DND-41 (cell line): ENCODE results near the gene JARID2.

ENCODE experiments used
- ATAC-seq: fragments of 200-7000 bp; cut with Tn5 transposase; 3 replicates; pipeline ENCODE4 v1.9.1; 2021; ENCODE audit warnings: low read depth; ENCODE audit not compliant: insufficient read depth
- DNase-seq: peaks from one replicate; pipeline ENCODE4 v3.0.0-alpha.2; 2020
- H2AFZ ChIP-seq: 2 replicates; pipeline ENCODE4 v1.6.0; 2012; ENCODE audit warnings: low read depth, low read length
- H3K27ac ChIP-seq: 2 replicates; pipeline ENCODE4 v1.5.1; 2012; ENCODE audit warnings: low read length, inconsistent platforms
- H3K27me3 ChIP-seq: fragments of 200-600 bp; sonication (generic); 2 replicates; pipeline ENCODE4 v1.6.0; 2012; ENCODE audit warnings: low read length, mild to moderate bottlenecking, inconsistent platforms; ENCODE audit not compliant: insufficient read depth, poor library complexity
- H3K36me3 ChIP-seq: 2 replicates; pipeline ENCODE4 v1.5.1; 2012; ENCODE audit warnings: low read length, inconsistent platforms; ENCODE audit not compliant: insufficient read depth
- H3K4me1 ChIP-seq: 2 replicates; pipeline ENCODE4 v1.5.1; 2012; ENCODE audit warnings: mild to moderate bottlenecking, low read length; ENCODE audit not compliant: insufficient read depth
- H3K4me2 ChIP-seq: 2 replicates; pipeline ENCODE4 v1.6.0; 2012; ENCODE audit warnings: mild to moderate bottlenecking, moderate library complexity, low read length, inconsistent platforms; ENCODE audit not compliant: insufficient read depth
- H3K4me3 ChIP-seq, 2 experiments: fragments of 200-600 bp in 1 of 2; shearing (Covaris generic) in 1 of 2; 2 replicates each; pipeline ENCODE4 v1.5.1; 2012 to 2016; ENCODE audit warnings: inconsistent platforms in 2 of 2, low read length in 2 of 2, mild to moderate bottlenecking in 2 of 2, low read depth in 1 of 2, moderate library complexity in 1 of 2
- H3K79me2 ChIP-seq: 2 replicates; pipeline ENCODE4 v1.6.0; 2012; ENCODE audit warnings: low read length, inconsistent platforms; ENCODE audit not compliant: insufficient read depth
- H3K9ac ChIP-seq: 2 replicates; pipeline ENCODE4 v1.6.0; 2012; ENCODE audit warnings: low read depth, mild to moderate bottlenecking, inconsistent platforms, low read length, moderate library complexity
- H3K9me3 ChIP-seq: 2 replicates; pipeline ENCODE4 v1.5.1; 2012; ENCODE audit warnings: low read length, moderate library complexity, mild to moderate bottlenecking, inconsistent platforms; ENCODE audit not compliant: insufficient read depth, severe bottlenecking
- H4K20me1 ChIP-seq: 2 replicates; pipeline ENCODE4 v1.6.0; 2012; ENCODE audit warnings: low read length; ENCODE audit not compliant: insufficient read depth
- CTCF ChIP-seq: IDR thresholded peaks from 2 replicates; pipeline ENCODE4 v1.5.1; 2012; ENCODE audit warnings: borderline replicate concordance, low read length, moderate library complexity, mild to moderate bottlenecking; ENCODE audit not compliant: poor library complexity, severe bottlenecking; ENCODE audit errors: extremely low read depth
- EZH2 ChIP-seq: IDR thresholded peaks from 3 replicates; pipeline ENCODE4 v1.6.1; 2012; ENCODE audit warnings: borderline replicate concordance, low read depth, mild to moderate bottlenecking, moderate library complexity, low read length, inconsistent platforms; ENCODE audit not compliant: severe bottlenecking

Gene JARID2

DNA sequence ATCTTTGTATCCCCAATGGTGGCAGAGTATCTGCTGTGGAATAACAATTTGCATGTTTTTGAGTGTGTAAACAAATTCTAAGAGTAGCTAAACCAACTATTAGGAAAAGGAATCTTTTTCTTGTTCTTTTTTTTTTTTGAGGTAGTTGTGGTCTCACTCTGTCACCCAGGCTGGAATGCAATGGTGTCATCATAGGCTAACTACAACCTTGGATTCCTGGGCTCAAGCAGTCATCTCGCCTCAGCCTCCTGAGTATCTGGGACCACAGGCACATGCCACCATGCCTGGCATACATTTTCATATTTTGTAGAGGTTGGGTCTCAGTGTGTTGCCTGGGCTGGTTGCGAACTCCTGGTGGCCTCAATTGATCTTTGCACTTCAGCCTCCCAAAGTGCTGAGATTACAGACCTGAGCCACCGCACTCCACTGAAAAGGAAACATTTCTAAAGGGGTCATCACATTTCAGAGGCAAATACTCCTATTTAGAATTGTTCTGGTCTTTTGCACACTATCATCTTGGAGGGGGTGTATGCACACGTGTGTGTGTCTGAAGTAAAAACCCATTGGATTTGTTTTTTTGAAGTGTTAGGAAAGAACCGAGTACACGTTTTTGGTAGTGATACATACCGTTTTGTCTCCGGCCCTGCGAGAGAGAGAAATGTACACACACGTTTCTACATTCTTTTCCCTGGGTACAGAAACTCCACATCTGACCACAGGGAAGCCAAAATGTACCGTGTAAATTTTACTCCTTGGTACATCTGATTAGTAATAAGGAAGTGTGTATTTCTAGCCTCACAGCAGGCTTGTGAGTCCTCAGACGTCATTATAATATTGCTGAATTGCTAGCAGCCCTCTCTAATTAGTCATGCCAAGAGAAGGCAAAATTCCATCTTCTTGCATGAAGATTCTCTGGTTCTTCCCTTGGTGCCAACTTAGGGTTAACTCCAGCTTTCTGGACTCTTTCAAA lies 183.6 kb downstream of the JARID2 start:
- no peak for DNase-seq
- no peak overlapping the region for H3K4me3 ChIP-seq
- H3K27me3 ChIP-seq, result no peaks in the 10 kb centered on the region
- no peak overlapping the region for H3K27ac ChIP-seq
- ATAC-seq, result no peak
- no peak overlapping the region for H2AFZ ChIP-seq
- no peak overlapping the region for H3K4me2 ChIP-seq
- H3K4me1 ChIP-seq, result peaks cover 12% of the 10 kb centered on the region
- peaks cover 55% of the 10 kb centered on the region for H3K79me2 ChIP-seq
- no peak for TF ChIP-seq EZH2
- no peak for TF ChIP-seq CTCF
- no peak overlapping the region for H3K9ac ChIP-seq
- peaks cover 5% of the 10 kb centered on the region for H4K20me1 ChIP-seq
- no peaks in the 10 kb centered on the region for H3K36me3 ChIP-seq
- H3K9me3 ChIP-seq, result no peaks in the 10 kb centered on the region

DNA sequence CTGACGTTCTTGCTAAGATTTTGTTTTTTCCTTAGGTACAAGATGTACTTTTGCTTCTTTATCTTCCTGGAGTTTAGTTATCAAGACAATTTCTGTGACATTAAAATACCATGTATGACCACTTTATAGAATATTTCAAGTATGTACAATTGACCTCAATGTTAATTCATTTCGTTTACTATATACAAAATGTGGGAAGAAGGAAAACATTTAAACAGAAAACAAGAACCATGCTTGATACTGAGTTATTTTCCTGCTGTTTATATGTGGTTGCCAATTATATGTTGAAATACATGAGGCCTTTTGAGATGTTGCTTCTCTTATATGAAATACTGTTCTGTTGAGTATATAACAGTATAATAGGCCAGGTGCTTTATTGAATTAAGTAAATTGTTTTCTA lies 184.3 kb downstream of the JARID2 start:
- Histone ChIP-seq H3K4me2 (no peak overlapping the region), H3K27ac (no peak overlapping the region), H3K36me3 (no peaks in the 10 kb centered on the region), H3K4me1 (peaks cover 12% of the 10 kb centered on the region), H3K9me3 (no peaks in the 10 kb centered on the region), H4K20me1 (peaks cover 5% of the 10 kb centered on the region), H2AFZ (no peak overlapping the region), H3K9ac (no peak overlapping the region), H3K4me3 (no peak overlapping the region), H3K27me3 (no peaks in the 10 kb centered on the region), H3K79me2 (peaks cover 61% of the 10 kb centered on the region)
- no peak for DNase-seq
- TF ChIP-seq CTCF, result no peak
- no peak for TF ChIP-seq EZH2
- ATAC-seq, result no peak

GRCh38 chr6:15430931-15431405 lies 185.1 kb downstream of the JARID2 start:
- Histone ChIP-seq H3K36me3 (no peaks in the 10 kb centered on the region), H3K79me2 (peaks cover 57% of the 10 kb centered on the region), H3K4me2 (no peak overlapping the region), H3K27ac (no peak overlapping the region), H3K27me3 (no peaks in the 10 kb centered on the region), H2AFZ (no peak overlapping the region), H3K9me3 (no peaks in the 10 kb centered on the region), H3K4me1 (peaks cover 12% of the 10 kb centered on the region), H3K4me3 (no peak overlapping the region), H3K9ac (no peak overlapping the region), H4K20me1 (peaks cover 6% of the 10 kb centered on the region)
- DNase-seq (no peak), ATAC-seq (no peak)
- TF ChIP-seq EZH2 (no peak), CTCF (no peak)
